ENCODE measurements around the gene DNMT3A. TPM values are rescaled to one million over a fixed set of nuclear protein-coding genes. Genes with fewer than 3 reads are reported as not detected.

The DNMT3A gene
- total and polyA plus RNA-seq, 10 donors, result 9.0 to 64.6 (median 33.2) TPM

DNA sequence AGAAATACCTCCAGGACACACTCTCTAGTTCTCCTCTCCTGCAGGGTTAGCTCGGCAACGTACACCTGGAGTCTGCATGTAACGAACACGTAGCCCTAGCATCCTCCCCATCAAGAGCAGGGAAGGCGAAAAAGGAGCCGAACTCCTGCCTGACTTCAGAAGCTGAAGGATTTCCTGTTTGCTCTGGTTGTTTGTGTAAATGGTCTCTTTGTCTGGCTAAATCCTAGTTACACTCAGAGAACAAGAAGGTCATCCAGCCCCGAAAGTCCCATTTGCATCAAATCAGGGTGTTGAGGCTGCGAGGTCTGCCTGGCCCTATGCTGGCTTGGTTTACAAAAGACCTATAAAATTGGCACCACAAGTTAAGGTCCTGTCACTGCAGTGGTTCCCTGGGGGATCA, 107.0 kb downstream of the DNMT3A start:
- intact Hi-C loops (cut with DNase I; ENCODE audit: low total_unique reads), result no loop called here
- Histone ChIP-seq H3K4me1 (peaks cover 0 to 12% (median 0%) of the 10 kb centered on the region in 6 donors), H3K9me3 (no peaks in the 10 kb centered on the region), H3K27ac (no peak overlapping the region), H3K4me3 (no peak overlapping the region), H3K36me3 (peaks cover 6 to 92% (median 73%) of the 10 kb centered on the region in 6 donors), H3K27me3 (replicated peaks in 1 of 7) (no peaks in the 10 kb centered on the region)
- TF ChIP-seq, protein P1, sequence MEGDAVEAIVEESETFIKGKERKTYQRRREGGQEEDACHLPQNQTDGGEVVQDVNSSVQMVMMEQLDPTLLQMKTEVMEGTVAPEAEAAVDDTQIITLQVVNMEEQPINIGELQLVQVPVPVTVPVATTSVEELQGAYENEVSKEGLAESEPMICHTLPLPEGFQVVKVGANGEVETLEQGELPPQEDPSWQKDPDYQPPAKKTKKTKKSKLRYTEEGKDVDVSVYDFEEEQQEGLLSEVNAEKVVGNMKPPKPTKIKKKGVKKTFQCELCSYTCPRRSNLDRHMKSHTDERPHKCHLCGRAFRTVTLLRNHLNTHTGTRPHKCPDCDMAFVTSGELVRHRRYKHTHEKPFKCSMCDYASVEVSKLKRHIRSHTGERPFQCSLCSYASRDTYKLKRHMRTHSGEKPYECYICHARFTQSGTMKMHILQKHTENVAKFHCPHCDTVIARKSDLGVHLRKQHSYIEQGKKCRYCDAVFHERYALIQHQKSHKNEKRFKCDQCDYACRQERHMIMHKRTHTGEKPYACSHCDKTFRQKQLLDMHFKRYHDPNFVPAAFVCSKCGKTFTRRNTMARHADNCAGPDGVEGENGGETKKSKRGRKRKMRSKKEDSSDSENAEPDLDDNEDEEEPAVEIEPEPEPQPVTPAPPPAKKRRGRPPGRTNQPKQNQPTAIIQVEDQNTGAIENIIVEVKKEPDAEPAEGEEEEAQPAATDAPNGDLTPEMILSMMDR (IDR thresholded peaks at IDR 0.05 in 8 of 11, conservative IDR thresholded peaks at IDR 0.05 in 3 of 11), result no peak
- no peak for TF ChIP-seq POLR2AphosphoS5 (IDR thresholded peaks at IDR 0.05)
- no peak for DNase-seq
- 87 to 91% (median 90%) methylated on average over 8 of the region's 8 CpGs for WGBS, 5 donors

DNA sequence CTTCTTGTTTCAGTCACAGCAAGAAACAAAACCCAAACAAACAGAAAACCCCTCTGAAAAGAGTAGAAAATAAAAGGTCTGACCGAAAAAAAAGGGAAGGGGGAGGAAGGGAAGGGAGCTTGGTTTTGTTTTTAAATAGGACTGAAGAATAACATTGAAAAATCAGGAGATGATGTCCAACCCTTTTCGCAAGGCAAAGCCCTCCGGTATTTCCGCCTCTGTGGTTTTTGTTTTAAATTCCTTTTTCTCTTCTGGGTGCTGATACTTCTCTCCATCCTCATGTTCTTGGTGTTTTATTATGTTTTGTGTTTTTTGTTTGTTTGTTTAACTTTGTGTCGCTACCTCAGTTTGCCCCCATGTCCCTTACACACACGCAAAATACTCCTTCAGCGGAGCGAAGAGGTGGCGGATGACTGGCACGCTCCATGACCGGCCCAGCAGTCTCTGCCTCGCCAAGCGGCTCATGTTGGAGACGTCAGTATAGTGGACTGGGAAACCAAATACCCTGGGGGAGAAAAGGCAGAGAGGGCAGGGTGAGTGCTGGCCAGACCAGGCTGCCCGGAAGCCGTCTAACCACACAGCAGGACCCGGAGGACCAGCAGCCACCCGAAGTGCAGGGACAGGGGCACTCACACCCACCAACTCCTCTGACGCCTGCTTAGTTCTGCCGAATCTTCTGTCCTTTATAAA, 107.7 kb downstream of the DNMT3A start:
- Histone ChIP-seq H3K36me3 (peaks cover 5 to 85% (median 66%) of the 10 kb centered on the region in 6 donors), H3K27ac (no peak overlapping the region), H3K4me3 (no peak overlapping the region), H3K27me3 (replicated peaks in 1 of 7) (no peaks in the 10 kb centered on the region), H3K4me1 (peaks cover 0 to 19% (median under 1%) of the 10 kb centered on the region in 6 donors), H3K9me3 (no peaks in the 10 kb centered on the region)
- DNase-seq, result no peak
- intact Hi-C loops (cut with DNase I; ENCODE audit: low total_unique reads), result no loop called here
- TF ChIP-seq POLR2A (IDR thresholded peaks at IDR 0.05) (no peak), POLR2AphosphoS5 (IDR thresholded peaks at IDR 0.05) (no peak)
- TF ChIP-seq, protein P1 (IDR thresholded peaks at IDR 0.05 in 8 of 11, conservative IDR thresholded peaks at IDR 0.05 in 3 of 11), result no peak
- WGBS, 5 donors, result 90 to 94% (median 91%) methylated on average over 20 of the region's 20 CpGs

DNA sequence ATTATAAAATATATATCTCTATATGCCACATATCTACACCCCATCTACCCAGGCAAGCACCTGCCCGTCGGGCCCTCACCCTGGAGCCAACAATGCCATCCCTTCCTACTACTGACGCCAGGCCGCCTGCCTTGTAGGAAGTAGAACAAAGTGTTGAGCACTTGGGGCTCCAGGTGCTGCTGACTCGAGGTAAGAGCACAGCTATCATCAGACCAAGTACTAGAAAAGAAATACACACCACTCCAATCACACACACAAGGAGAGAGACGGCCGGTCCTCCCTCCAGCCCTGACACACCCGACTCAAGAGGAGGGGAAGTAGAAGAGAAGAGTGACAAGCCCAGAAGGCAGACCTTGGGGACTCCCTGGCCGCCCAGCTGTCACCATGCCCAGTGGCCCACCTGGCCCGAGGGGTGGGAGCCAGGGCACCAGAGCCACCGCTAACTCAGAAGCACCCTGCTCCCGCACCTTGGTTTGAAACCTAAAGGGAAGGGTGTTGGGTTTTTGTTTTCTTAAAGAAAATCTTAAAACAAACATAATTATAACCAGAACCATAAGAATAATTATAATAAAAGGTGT, 109.4 kb downstream of the DNMT3A start:
- H3K4me3 ChIP-seq, result no peak overlapping the region
- intact Hi-C loops (cut with DNase I; ENCODE audit: low total_unique reads), result no loop called here
- WGBS, 5 donors, result 77 to 93% (median 84%) methylated on average over 12 of the region's 12 CpGs
- no peak for DNase-seq
- peaks cover 0 to 28% (median 9%) of the 10 kb centered on the region in 6 donors for H3K4me1 ChIP-seq
- TF ChIP-seq POLR2AphosphoS5 (IDR thresholded peaks at IDR 0.05) (peak in 1 of 3 donors; percentile 6), POLR2A (IDR thresholded peaks at IDR 0.05) (no peak)
- TF ChIP-seq, protein P1 (IDR thresholded peaks at IDR 0.05 in 8 of 11, conservative IDR thresholded peaks at IDR 0.05 in 3 of 11), result no peak
- H3K9me3 ChIP-seq, result no peaks in the 10 kb centered on the region
- H3K36me3 ChIP-seq, result peaks cover 5 to 68% (median 55%) of the 10 kb centered on the region in 6 donors
- no peak overlapping the region for H3K27ac ChIP-seq
- no peaks in the 10 kb centered on the region for H3K27me3 ChIP-seq (replicated peaks in 1 of 7)

DNA sequence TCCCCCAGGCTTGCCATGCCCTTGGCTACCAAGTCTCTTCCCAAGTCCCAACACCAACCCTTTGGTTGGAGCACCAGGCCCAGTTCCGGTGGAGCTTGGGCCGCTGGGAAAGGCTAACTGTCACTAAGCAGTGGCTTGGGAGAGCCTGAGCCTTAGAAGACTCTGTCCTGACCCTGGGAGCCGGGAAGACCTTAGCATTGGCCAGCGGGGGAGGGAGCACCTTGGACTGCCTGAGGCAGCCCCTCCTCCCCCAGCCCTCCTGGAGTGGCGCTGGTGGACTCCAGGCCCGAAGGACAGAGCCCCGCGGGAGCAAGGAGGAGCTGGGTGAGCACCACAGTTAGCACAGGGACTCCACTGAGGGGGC, 110.8 kb downstream of the DNMT3A start:
- DNase-seq, result no peak
- WGBS, 5 donors, result 80 to 83% (median 83%) methylated on average over 2 to 8 of the region's 8 CpGs
- H3K27ac ChIP-seq, result no peak overlapping the region
- H3K9me3 ChIP-seq, result no peaks in the 10 kb centered on the region
- no peak overlapping the region for H3K4me3 ChIP-seq
- intact Hi-C loops (cut with DNase I; ENCODE audit: low total_unique reads), result no loop called here
- H3K27me3 ChIP-seq (replicated peaks in 1 of 7), result no peaks in the 10 kb centered on the region
- peaks cover 5 to 54% (median 41%) of the 10 kb centered on the region in 6 donors for H3K36me3 ChIP-seq
- H3K4me1 ChIP-seq, result peaks cover 0 to 32% (median 12%) of the 10 kb centered on the region in 6 donors
- no peak for TF ChIP-seq POLR2A (IDR thresholded peaks at IDR 0.05)
- TF ChIP-seq, protein P1 (IDR thresholded peaks at IDR 0.05 in 8 of 11, conservative IDR thresholded peaks at IDR 0.05 in 3 of 11), result no peak
- TF ChIP-seq POLR2AphosphoS5 (IDR thresholded peaks at IDR 0.05), result peak in 2 of 3 donors; percentile 32 to 57
